GM04503 (cell line): ENCODE data around the gene MAGI3.
A peak's percentile ranks its signal among the peaks of the same experiment; 100 is the strongest.

Experiments
- DNase-seq: peaks from one replicate; pipeline ENCODE4 v3.0.0-alpha.2; 2012; ENCODE audit warnings: low read depth

MAGI3 gene

GRCh38 chr1:113389953-113390834, at the start of gene MAGI3:
Gene MAGI3, plus strand, starts transcription at chr1:113390515. Its CDS starts 519 bp downstream, at chr1:113391034.
- peak; percentile 89 for DNase-seq

GRCh38 chr1:113353580-113353979, 36.7 kb upstream of the MAGI3 start:
- no peak for DNase-seq

- DNase-seq: no peak
Observed at GRCh38 chr1:113363935-113364334, 26.4 kb upstream of the MAGI3 start.

GRCh38 chr1:113369040-113369439, 21.3 kb upstream of the MAGI3 start:
- no peak for DNase-seq

- DNase-seq: no peak
Observed at GRCh38 chr1:113369699-113370098, 20.6 kb upstream of the MAGI3 start.

- no peak for DNase-seq
Observed at GRCh38 chr1:113370868-113371267, 19.4 kb upstream of the MAGI3 start.

- no peak for DNase-seq
Observed at GRCh38 chr1:113372546-113372945, 17.8 kb upstream of the MAGI3 start.

GRCh38 chr1:113373644-113374043, 16.7 kb upstream of the MAGI3 start:
- DNase-seq: no peak

- no peak for DNase-seq
Observed at GRCh38 chr1:113375878-113376277, 14.4 kb upstream of the MAGI3 start.

- no peak for DNase-seq
Observed at GRCh38 chr1:113380075-113380474, 10.2 kb upstream of the MAGI3 start.

GRCh38 chr1:113388017-113388620, 2.2 kb upstream of the MAGI3 start:
- DNase-seq: no peak

GRCh38 chr1:113388621-113389358, 1.5 kb upstream of the MAGI3 start:
- no peak for DNase-seq

- no peak for DNase-seq
Observed at GRCh38 chr1:113389359-113389952, 859 bp upstream of the MAGI3 start.

GRCh38 chr1:113390871-113391648, 745 bp downstream of the MAGI3 start:
- DNase-seq: no peak

- DNase-seq: no peak
Observed at GRCh38 chr1:113391649-113392271, 1.4 kb downstream of the MAGI3 start.

GRCh38 chr1:113392541-113393128, 2.3 kb downstream of the MAGI3 start:
- no peak for DNase-seq

GRCh38 chr1:113394043-113394862, 3.9 kb downstream of the MAGI3 start:
- DNase-seq: no peak

- no peak for DNase-seq
Observed at GRCh38 chr1:113394863-113395259, 4.5 kb downstream of the MAGI3 start.

GRCh38 chr1:113396102-113396501, 5.8 kb downstream of the MAGI3 start:
- DNase-seq: no peak

GRCh38 chr1:113396585-113396984, 6.3 kb downstream of the MAGI3 start:
- peak; percentile 32 for DNase-seq
